Breast epithelium (tissue), 4 donors: Measurements from ENCODE around the gene RASEF. TPM values are rescaled to one million over a fixed set of nuclear protein-coding genes. Genes with fewer than 3 reads are reported as not detected.
A peak's percentile ranks its signal among the peaks of the same experiment; 100 is the strongest.

Experiments
- DNase-seq, 2 donors: peaks; one replicate each; pipeline ENCODE4 v3.0.0-alpha.2; 2019; ENCODE audit warnings: low spot score in 2 of 2
- H3K27ac ChIP-seq, 2 donors: fragments of 200-600 bp; sonication (generic) in 1 of 2; one replicate each; pipeline ENCODE4 v1.5.1; 2016 to 2019; ENCODE audit warnings: mild to moderate bottlenecking in 1 of 2
- H3K27me3 ChIP-seq, 2 donors: fragments of 200-600 bp; sonication (generic) in 1 of 2; one replicate each; pipeline versions ENCODE4 v1.5.1 to v1.6.0; 2017 to 2019; ENCODE audit warnings: control low read depth in 1 of 2, mild to moderate bottlenecking in 1 of 2
- H3K36me3 ChIP-seq: fragments of 200-600 bp; one replicate; pipeline ENCODE4 v1.5.1; 2019
- H3K4me1 ChIP-seq, 2 donors: fragments of 200-600 bp; sonication (generic); one replicate each; pipeline ENCODE4 v1.5.1; 2016 to 2019; ENCODE audit warnings: control low read depth in 1 of 2
- H3K4me3 ChIP-seq, 3 donors: fragments of 200-600 bp; sonication (generic); 1 replicate in 2 of 3; 2 replicates in 1 of 3; pipeline ENCODE4 v1.5.1; 2016 to 2019; ENCODE audit warnings: mild to moderate bottlenecking in 3 of 3, moderate library complexity in 2 of 3
- H3K9me3 ChIP-seq, 2 donors: fragments of 200-600 bp; sonication (generic) in 1 of 2; one replicate each; pipeline ENCODE4 v1.5.1; 2016 to 2019; ENCODE audit warnings: control low read depth in 1 of 2
- POLR2A ChIP-seq: fragments of 450-650 bp; IDR thresholded peaks from one replicate; pipeline ENCODE4 v1.6.1; 2016; ENCODE audit warnings: antibody characterized with exemption, mild to moderate bottlenecking, moderate library complexity
- POLR2AphosphoS5 ChIP-seq, 3 donors: sonication (generic); formaldehyde crosslinking; IDR thresholded peaks; one replicate each; pipeline ENCODE4 v1.6.1; 2017; ENCODE audit warnings: antibody characterized with exemption in 3 of 3
- intact Hi-C: fragments of 100-400 bp; cut with DNase I; formaldehyde crosslinking; loops from one replicate; pipeline ENCODE4 v1.15.1; 2023; ENCODE audit warnings: low total_unique reads
- total RNA-seq, 3 donors: library from RNA; depleted of rRNA; stranded (reverse); fragments of >200 nt; gene quantifications; one replicate each; pipeline ENCODE4 v1.1.0, GENCODE V29; 2016
- TF ChIP-seq, protein P1 (sequence below), 3 donors: fragments of 450-650 bp; IDR thresholded peaks; one replicate each; pipeline ENCODE4 v1.5.1; 2016 to 2017; ENCODE audit warnings: antibody characterized with exemption in 3 of 3, mild to moderate bottlenecking in 3 of 3, moderate library complexity in 3 of 3

Gene RASEF
- total RNA-seq, 3 donors from 2014 or later: 39.3 to 50.1 TPM; not detected in 1

GRCh38 chr9:83059417-83059816, 3.5 kb downstream of the RASEF start:
- H3K36me3 ChIP-seq: no peaks in the 10 kb centered on the region
- H3K4me3 ChIP-seq: no peak overlapping the region
- H3K27me3 ChIP-seq: no peaks in the 10 kb centered on the region
- intact Hi-C loops: no loop called here
- no peaks in the 10 kb centered on the region for H3K9me3 ChIP-seq
- no peak for DNase-seq
- peak overlapping the region; percentile 88 to 90 for H3K27ac ChIP-seq
- no peak for TF ChIP-seq POLR2AphosphoS5 (IDR thresholded peaks at IDR 0.05)
- TF ChIP-seq POLR2A: no peak
- TF ChIP-seq, protein P1, sequence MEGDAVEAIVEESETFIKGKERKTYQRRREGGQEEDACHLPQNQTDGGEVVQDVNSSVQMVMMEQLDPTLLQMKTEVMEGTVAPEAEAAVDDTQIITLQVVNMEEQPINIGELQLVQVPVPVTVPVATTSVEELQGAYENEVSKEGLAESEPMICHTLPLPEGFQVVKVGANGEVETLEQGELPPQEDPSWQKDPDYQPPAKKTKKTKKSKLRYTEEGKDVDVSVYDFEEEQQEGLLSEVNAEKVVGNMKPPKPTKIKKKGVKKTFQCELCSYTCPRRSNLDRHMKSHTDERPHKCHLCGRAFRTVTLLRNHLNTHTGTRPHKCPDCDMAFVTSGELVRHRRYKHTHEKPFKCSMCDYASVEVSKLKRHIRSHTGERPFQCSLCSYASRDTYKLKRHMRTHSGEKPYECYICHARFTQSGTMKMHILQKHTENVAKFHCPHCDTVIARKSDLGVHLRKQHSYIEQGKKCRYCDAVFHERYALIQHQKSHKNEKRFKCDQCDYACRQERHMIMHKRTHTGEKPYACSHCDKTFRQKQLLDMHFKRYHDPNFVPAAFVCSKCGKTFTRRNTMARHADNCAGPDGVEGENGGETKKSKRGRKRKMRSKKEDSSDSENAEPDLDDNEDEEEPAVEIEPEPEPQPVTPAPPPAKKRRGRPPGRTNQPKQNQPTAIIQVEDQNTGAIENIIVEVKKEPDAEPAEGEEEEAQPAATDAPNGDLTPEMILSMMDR (IDR thresholded peaks at IDR 0.05): no peak
- peaks cover 0 to 3% of the 10 kb centered on the region in 2 donors for H3K4me1 ChIP-seq

GRCh38 chr9:83056911-83057310, 6.0 kb downstream of the RASEF start:
- H3K4me1 ChIP-seq: peaks cover 0 to 3% of the 10 kb centered on the region in 2 donors
- no peaks in the 10 kb centered on the region for H3K27me3 ChIP-seq
- H3K4me3 ChIP-seq: no peak overlapping the region
- no peak overlapping the region for H3K27ac ChIP-seq
- H3K36me3 ChIP-seq: no peaks in the 10 kb centered on the region
- no peaks in the 10 kb centered on the region for H3K9me3 ChIP-seq
- intact Hi-C loops: no loop called here
- no peak for DNase-seq
- TF ChIP-seq, protein P1 (IDR thresholded peaks at IDR 0.05): no peak
- TF ChIP-seq POLR2A (no peak), POLR2AphosphoS5 (IDR thresholded peaks at IDR 0.05) (no peak)

DNA sequence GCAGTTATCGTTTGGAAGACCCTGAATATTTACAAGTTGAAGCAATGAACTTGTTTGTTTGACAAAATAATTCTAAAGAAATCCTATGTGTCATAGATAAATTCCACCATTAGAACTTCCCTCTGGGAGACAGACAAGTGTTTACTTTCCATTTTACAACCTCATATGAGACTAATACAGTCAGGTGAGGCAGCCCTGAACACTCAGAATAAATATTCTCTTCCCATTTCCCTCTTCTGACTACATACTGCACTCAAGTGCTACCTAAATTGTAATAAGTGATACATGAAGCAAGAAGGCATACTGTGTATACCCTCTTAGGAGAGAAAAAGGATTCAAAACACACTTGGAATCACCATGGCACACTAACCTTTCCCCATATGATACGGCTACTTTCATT, 6.8 kb downstream of the RASEF start:
- peaks cover 0 to 3% of the 10 kb centered on the region in 2 donors for H3K4me1 ChIP-seq
- H3K4me3 ChIP-seq: no peak overlapping the region
- intact Hi-C loops: no loop called here
- TF ChIP-seq, protein P1 (IDR thresholded peaks at IDR 0.05): no peak
- no peak for TF ChIP-seq POLR2AphosphoS5 (IDR thresholded peaks at IDR 0.05)
- no peak for TF ChIP-seq POLR2A
- no peaks in the 10 kb centered on the region for H3K9me3 ChIP-seq
- DNase-seq: no peak
- no peaks in the 10 kb centered on the region for H3K27me3 ChIP-seq
- H3K27ac ChIP-seq: peak overlapping the region in 1 of 2 donors; percentile 3
- H3K36me3 ChIP-seq: no peaks in the 10 kb centered on the region

- peak; percentile 64 to 65 for DNase-seq
- H3K9me3 ChIP-seq: no peaks in the 10 kb centered on the region
- H3K27ac ChIP-seq: peak overlapping the region; percentile 2 to 56
- H3K36me3 ChIP-seq: no peaks in the 10 kb centered on the region
- TF ChIP-seq, protein P1 (IDR thresholded peaks at IDR 0.05): no peak
- TF ChIP-seq POLR2AphosphoS5 (IDR thresholded peaks at IDR 0.05) (peak in 1 of 3 donors; percentile 13), POLR2A (no peak)
- intact Hi-C loops: no loop called here
- H3K27me3 ChIP-seq: no peaks in the 10 kb centered on the region
- H3K4me3 ChIP-seq: no peak overlapping the region
- H3K4me1 ChIP-seq: no peaks in the 10 kb centered on the region
These were observed 14.8 kb downstream of the RASEF start for GRCh38 chr9:83047839-83048775.

GRCh38 chr9:83043597-83043996, 19.3 kb downstream of the RASEF start:
- no peaks in the 10 kb centered on the region for H3K36me3 ChIP-seq
- DNase-seq: no peak
- H3K9me3 ChIP-seq: no peaks in the 10 kb centered on the region
- peak overlapping the region; percentile 37 to 49 for H3K27ac ChIP-seq
- no peaks in the 10 kb centered on the region for H3K4me1 ChIP-seq
- TF ChIP-seq, protein P1 (IDR thresholded peaks at IDR 0.05): no peak
- TF ChIP-seq POLR2AphosphoS5 (IDR thresholded peaks at IDR 0.05) (no peak), POLR2A (no peak)
- intact Hi-C loops: no loop called here
- no peak overlapping the region for H3K4me3 ChIP-seq
- H3K27me3 ChIP-seq: no peaks in the 10 kb centered on the region
